ENCODE data around the gene ERC1. TPM values are rescaled to one million over a fixed set of nuclear protein-coding genes. Genes with fewer than 3 reads are reported as not detected.

ERC1 gene
- total and polyA plus RNA-seq, 9 of the 15 experiments (the other 6 are each of a cell fraction or from before 2014, with no cell fraction given) = 0.74 to 11.8 (median 4.8) TPM

DNA sequence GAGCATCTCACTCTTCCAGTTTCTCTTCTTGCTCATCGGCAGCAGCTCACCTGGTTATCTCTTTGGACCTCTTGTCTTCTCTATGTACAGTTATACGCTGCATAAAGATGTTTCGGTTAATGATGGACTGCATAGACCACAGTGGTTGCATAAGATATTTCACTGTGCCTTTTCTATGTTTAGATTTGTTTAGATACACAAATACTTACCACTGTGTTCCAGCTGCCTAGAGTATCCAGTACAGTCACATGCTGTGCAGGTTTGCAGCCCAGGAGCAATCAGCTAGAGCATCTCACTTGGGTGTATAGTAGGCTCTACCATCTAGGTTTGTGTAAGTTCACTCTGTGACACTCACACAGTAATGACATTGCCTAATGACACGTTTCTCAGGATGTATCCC is 545.8 kb downstream of the ERC1 start (continued):
- TF ChIP-seq, protein P1, sequence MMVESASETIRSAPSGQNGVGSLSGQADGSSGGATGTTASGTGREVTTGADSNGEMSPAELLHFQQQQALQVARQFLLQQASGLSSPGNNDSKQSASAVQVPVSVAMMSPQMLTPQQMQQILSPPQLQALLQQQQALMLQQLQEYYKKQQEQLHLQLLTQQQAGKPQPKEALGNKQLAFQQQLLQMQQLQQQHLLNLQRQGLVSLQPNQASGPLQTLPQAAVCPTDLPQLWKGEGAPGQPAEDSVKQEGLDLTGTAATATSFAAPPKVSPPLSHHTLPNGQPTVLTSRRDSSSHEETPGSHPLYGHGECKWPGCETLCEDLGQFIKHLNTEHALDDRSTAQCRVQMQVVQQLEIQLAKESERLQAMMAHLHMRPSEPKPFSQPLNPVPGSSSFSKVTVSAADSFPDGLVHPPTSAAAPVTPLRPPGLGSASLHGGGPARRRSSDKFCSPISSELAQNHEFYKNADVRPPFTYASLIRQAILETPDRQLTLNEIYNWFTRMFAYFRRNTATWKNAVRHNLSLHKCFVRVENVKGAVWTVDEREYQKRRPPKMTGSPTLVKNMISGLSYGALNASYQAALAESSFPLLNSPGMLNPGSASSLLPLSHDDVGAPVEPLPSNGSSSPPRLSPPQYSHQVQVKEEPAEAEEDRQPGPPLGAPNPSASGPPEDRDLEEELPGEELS (CRISPR knock-in tag; IDR thresholded peaks at IDR 0.05; ENCODE audit: borderline replicate concordance) = no peak

DNA sequence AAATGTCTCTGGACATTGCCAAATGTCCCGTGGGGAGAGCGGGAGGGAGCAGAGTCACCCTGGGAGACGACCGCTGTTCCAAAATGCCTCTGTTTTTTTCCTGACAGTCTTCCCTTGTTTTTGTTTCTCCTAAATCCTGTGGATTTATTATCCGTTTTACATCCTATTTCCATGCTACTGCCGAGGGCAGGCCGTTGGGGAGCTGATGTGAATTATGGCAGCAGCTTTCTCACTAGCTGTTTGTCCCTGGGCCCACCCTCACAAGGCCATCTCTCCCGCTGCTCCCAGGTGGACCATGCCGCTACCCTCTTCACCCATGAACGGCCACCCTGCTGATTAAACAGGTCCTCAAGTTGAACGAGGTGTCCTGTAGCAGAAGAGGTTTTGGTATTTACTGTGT is 548.1 kb downstream of the ERC1 start:
- POLR2A ChIA-PET = no interaction called here
- BruUV-seq (replicated peaks) = no TSS peak

More for the DNA sequence above, 548.1 kb downstream of the ERC1 start:
- H3K4me2 ChIP-seq (ENCODE audit: insufficient read depth, low read length) = no peak overlapping the region
- TF ChIP-seq ZNF695 (CRISPR knock-in tag; IDR thresholded peaks at IDR 0.05) = no peak
- TF ChIP-seq CBFA2T2 (conservative IDR thresholded peaks at IDR 0.05) = no peak
- TF ChIP-seq RUNX1 (IDR thresholded peaks at IDR 0.05; ENCODE audit: low read depth) = no peak
- TF ChIP-seq KHSRP (IDR thresholded peaks at IDR 0.05) = no peak
- no peak for TF ChIP-seq NELFE (IDR thresholded peaks at IDR 0.05; ENCODE audit: insufficient read depth, insufficient read length)
- no peak for TF ChIP-seq SMC3 (conservative IDR thresholded peaks at IDR 0.05; ENCODE audit: insufficient read depth, low read depth, low read length)
- no peak for TF ChIP-seq RFX5 (IDR thresholded peaks at IDR 0.05; ENCODE audit: low read depth, low read length)
- TF ChIP-seq, protein P2, sequence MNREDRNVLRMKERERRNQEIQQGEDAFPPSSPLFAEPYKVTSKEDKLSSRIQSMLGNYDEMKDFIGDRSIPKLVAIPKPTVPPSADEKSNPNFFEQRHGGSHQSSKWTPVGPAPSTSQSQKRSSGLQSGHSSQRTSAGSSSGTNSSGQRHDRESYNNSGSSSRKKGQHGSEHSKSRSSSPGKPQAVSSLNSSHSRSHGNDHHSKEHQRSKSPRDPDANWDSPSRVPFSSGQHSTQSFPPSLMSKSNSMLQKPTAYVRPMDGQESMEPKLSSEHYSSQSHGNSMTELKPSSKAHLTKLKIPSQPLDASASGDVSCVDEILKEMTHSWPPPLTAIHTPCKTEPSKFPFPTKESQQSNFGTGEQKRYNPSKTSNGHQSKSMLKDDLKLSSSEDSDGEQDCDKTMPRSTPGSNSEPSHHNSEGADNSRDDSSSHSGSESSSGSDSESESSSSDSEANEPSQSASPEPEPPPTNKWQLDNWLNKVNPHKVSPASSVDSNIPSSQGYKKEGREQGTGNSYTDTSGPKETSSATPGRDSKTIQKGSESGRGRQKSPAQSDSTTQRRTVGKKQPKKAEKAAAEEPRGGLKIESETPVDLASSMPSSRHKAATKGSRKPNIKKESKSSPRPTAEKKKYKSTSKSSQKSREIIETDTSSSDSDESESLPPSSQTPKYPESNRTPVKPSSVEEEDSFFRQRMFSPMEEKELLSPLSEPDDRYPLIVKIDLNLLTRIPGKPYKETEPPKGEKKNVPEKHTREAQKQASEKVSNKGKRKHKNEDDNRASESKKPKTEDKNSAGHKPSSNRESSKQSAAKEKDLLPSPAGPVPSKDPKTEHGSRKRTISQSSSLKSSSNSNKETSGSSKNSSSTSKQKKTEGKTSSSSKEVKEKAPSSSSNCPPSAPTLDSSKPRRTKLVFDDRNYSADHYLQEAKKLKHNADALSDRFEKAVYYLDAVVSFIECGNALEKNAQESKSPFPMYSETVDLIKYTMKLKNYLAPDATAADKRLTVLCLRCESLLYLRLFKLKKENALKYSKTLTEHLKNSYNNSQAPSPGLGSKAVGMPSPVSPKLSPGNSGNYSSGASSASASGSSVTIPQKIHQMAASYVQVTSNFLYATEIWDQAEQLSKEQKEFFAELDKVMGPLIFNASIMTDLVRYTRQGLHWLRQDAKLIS (CRISPR knock-in tag; IDR thresholded peaks at IDR 0.05) = no peak
- TF ChIP-seq TRIM24 (IDR thresholded peaks at IDR 0.05) = no peak
- no peak for TF ChIP-seq XRCC4 (IDR thresholded peaks at IDR 0.05; ENCODE audit: extremely low read depth, insufficient read depth, insufficient read length)
- no peak for TF ChIP-seq SIN3B (IDR thresholded peaks at IDR 0.05; ENCODE audit: low read depth)
- TF ChIP-seq, protein P3, sequence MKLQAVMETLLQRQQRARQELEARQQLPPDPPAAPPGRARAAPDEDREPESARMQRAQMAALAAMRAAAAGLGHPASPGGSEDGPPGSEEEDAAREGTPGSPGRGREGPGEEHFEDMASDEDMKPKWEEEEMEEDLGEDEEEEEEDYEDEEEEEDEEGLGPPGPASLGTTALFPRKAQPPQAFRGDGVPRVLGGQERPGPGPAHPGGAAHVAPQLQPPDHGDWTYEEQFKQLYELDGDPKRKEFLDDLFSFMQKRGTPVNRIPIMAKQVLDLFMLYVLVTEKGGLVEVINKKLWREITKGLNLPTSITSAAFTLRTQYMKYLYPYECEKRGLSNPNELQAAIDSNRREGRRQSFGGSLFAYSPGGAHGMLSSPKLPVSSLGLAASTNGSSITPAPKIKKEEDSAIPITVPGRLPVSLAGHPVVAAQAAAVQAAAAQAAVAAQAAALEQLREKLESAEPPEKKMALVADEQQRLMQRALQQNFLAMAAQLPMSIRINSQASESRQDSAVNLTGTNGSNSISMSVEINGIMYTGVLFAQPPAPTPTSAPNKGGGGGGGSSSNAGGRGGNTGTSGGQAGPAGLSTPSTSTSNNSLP (IDR thresholded peaks at IDR 0.05; ENCODE audit: borderline replicate concordance, low read depth, low read length) = no peak
- no peak for TF ChIP-seq SOX6 (IDR thresholded peaks at IDR 0.05)
- no peak for TF ChIP-seq ZNF134 (CRISPR knock-in tag; conservative IDR thresholded peaks at IDR 0.05)
- TF ChIP-seq ZFP30 (CRISPR knock-in tag; IDR thresholded peaks at IDR 0.05; ENCODE audit: borderline replicate concordance) = no peak
- TF ChIP-seq MCM3 (IDR thresholded peaks at IDR 0.05) = no peak
- FAIRE-seq (no peak), ATAC-seq (no peak), DNase-seq (ENCODE audit: extremely low read depth in 1 of 4, low spot score in 3 of 4) (no peak)
- no peaks in the 10 kb centered on the region for H3K27me3 ChIP-seq (ENCODE audit: control insufficient read depth in 2 of 2, insufficient read depth in 2 of 2, low read length in 2 of 2)
- H3K9me1 ChIP-seq (ENCODE audit: control insufficient read depth, insufficient read depth, low read length) = no peaks in the 10 kb centered on the region
- WGBS (ENCODE audit: insufficient coverage, low coverage, missing lambda C conversion rate) = 83% methylated on average over 10 of the region's 11 CpGs
- no peak overlapping the region for H2AFZ ChIP-seq (ENCODE audit: low read depth, low read length)
- no peak overlapping the region for H3K9ac ChIP-seq (ENCODE audit: insufficient read depth in 1 of 2, low read depth in 2 of 2, low read length in 2 of 2)
- no peak overlapping the region for H3K27ac ChIP-seq (ENCODE audit: extremely low read depth, low read depth, low read length)
- H4K20me1 ChIP-seq (replicated peaks; ENCODE audit: control insufficient read depth, insufficient read depth, low read length) = no peaks in the 10 kb centered on the region
- CTCF ChIA-PET (ENCODE audit: low intra/inter-chr PET ratio) = no interaction called here
- in situ Hi-C loops (cut with MboI) (no loop called here), intact Hi-C loops (cut with micrococcal nuclease) (no loop called here)
- H3K4me3 ChIP-seq = no peak overlapping the region
- no peaks in the 10 kb centered on the region for H3K36me3 ChIP-seq (ENCODE audit: control insufficient read depth, insufficient read depth, low read length)
- H3K4me1 ChIP-seq (replicated peaks in 1 of 2; ENCODE audit: control insufficient read depth in 2 of 2, insufficient read depth in 2 of 2, low read length in 2 of 2) = peaks cover 4 to 7% of the 10 kb centered on the region in 2 experiments; a peak in 4 of 5 replicates
- no peaks in the 10 kb centered on the region for H3K9me3 ChIP-seq (replicated peaks; ENCODE audit: control insufficient read depth, insufficient read depth, low read depth, low read length)
- H3K79me2 ChIP-seq (ENCODE audit: control insufficient read depth, insufficient read depth, low read length) = no peaks in the 10 kb centered on the region; the same call in 2 of the 3 replicates

Data from K562 (cell line).